ENCODE data around the gene MLPH.

MLPH gene

GRCh38 chr2:237572742-237573101 lies 85.7 kb downstream of the MLPH start:
- Histone ChIP-seq H3K4me3 (replicated peaks; ENCODE audit: insufficient read depth, low read length) (no peak overlapping the region), H3K27me3 (ENCODE audit: insufficient read depth, poor library complexity, severe bottlenecking) (no peaks in the 10 kb centered on the region), H3K27ac (replicated peaks) (no peak overlapping the region)
- TF ChIP-seq GABPA (IDR thresholded peaks at IDR 0.05; ENCODE audit: low read depth) (no peak), CTCF (IDR thresholded peaks at IDR 0.05; ENCODE audit: insufficient read depth, low read length) (no peak), REST (IDR thresholded peaks at IDR 0.05; ENCODE audit: insufficient replicate concordance, low read depth) (no peak)
- no peak for DNase-seq (ENCODE audit: low read depth in 1 of 2, low spot score in 1 of 2)

- no peak for TF ChIP-seq GABPA (IDR thresholded peaks at IDR 0.05; ENCODE audit: low read depth)
- no peak for TF ChIP-seq POLR2AphosphoS5 (IDR thresholded peaks at IDR 0.05; ENCODE audit: low read depth)
- TF ChIP-seq CTCF (IDR thresholded peaks at IDR 0.05; ENCODE audit: insufficient read depth, low read length), result no peak
- TF ChIP-seq REST (IDR thresholded peaks at IDR 0.05; ENCODE audit: insufficient replicate concordance, low read depth), result no peak
- TF ChIP-seq SPI1 (IDR thresholded peaks at IDR 0.05; ENCODE audit: borderline replicate concordance, low read depth), result no peak
- Histone ChIP-seq H3K4me3 (replicated peaks; ENCODE audit: insufficient read depth, low read length) (no peak overlapping the region), H3K27me3 (ENCODE audit: insufficient read depth, poor library complexity, severe bottlenecking) (no peaks in the 10 kb centered on the region), H3K27ac (replicated peaks) (no peak overlapping the region)
- no peak for DNase-seq (ENCODE audit: low read depth in 1 of 2, low spot score in 1 of 2)
These were observed 86.8 kb downstream of the MLPH start for GRCh38 chr2:237573721-237574415.

GRCh38 chr2:237574467-237574866 lies 87.4 kb downstream of the MLPH start:
- H3K27me3 ChIP-seq (ENCODE audit: insufficient read depth, poor library complexity, severe bottlenecking), result no peaks in the 10 kb centered on the region
- H3K27ac ChIP-seq (replicated peaks), result no peak overlapping the region
- no peak for DNase-seq (ENCODE audit: low read depth in 1 of 2, low spot score in 1 of 2)
- H3K4me3 ChIP-seq (replicated peaks; ENCODE audit: insufficient read depth, low read length), result no peak overlapping the region
- TF ChIP-seq CTCF (IDR thresholded peaks at IDR 0.05; ENCODE audit: insufficient read depth, low read length), result no peak
- no peak for TF ChIP-seq POLR2AphosphoS5 (IDR thresholded peaks at IDR 0.05; ENCODE audit: low read depth)
- no peak for TF ChIP-seq GABPA (IDR thresholded peaks at IDR 0.05; ENCODE audit: low read depth)
- TF ChIP-seq REST (IDR thresholded peaks at IDR 0.05; ENCODE audit: insufficient replicate concordance, low read depth), result no peak
- TF ChIP-seq SPI1 (IDR thresholded peaks at IDR 0.05; ENCODE audit: borderline replicate concordance, low read depth), result no peak

All from HL-60 (cell line).